Measurements from ENCODE around the gene RGS11. TPM values are rescaled to one million over a fixed set of nuclear protein-coding genes. Genes with fewer than 3 reads are reported as not detected.
A peak's percentile ranks its signal among the peaks of the same experiment; 100 is the strongest.

The RGS11 gene
- total and polyA plus RNA-seq, 7 donors = 0.20 to 2.6 (median 0.92) TPM

GRCh38 chr16:306911-307370 lies 31.2 kb upstream of the RGS11 start:
- Histone ChIP-seq H3K4me1 (no peaks in the 10 kb centered on the region), H3K36me3 (ENCODE audit: insufficient read depth in 1 of 2, low read depth in 1 of 2) (peaks cover 0 to 63% of the 10 kb centered on the region in 2 donors), H3K27ac (no peak overlapping the region), H3K9me3 (no peaks in the 10 kb centered on the region), H3K4me3 (no peak overlapping the region), H3K27me3 (ENCODE audit: insufficient read depth in 3 of 3, low read length in 2 of 3) (no peaks in the 10 kb centered on the region)
- DNase-seq = no peak
- WGBS, 3 donors = 85 to 86% (median 85%) methylated on average over 17 of the region's 17 CpGs
- TF ChIP-seq CTCF (IDR thresholded peaks at IDR 0.05) = no peak
- no peak for ATAC-seq
- intact Hi-C loops (cut with DNase I) = no loop called here

DNA sequence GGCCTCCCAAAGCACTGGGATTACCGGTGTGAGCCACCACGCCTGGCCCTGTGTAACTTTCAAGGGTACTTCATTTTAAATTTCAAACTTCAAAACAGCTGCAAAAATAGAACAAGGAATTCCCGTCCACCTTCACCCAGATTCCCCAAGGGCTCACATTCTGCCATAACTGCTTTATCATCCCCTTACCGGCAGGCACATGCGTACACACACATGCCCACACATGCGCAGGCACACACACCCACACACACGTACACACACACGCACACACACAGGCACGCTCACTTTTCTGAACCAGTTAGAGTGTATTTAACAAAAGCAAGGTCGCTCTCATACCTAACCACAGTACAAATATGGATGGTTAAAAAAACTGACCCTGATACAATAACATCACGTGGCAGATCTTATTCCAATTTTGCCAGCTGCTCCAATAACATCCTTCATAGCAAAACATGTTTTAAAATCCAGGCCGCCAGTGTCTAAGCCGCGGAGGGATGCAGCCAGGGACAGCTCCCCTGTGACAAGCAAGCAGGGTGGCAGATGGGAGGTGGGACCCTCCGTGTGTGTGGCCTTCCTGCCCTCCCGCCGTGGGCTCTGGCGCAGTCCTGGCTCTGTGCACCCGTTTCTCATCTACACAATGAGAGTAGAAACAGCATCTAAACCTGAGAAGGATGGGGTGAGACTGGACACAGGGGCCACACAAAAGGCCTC lies 30.3 kb upstream of the RGS11 start:
- Histone ChIP-seq H3K27ac (no peak overlapping the region), H3K4me3 (no peak overlapping the region), H3K36me3 (ENCODE audit: insufficient read depth in 1 of 2, low read depth in 1 of 2) (peaks cover 0 to 67% of the 10 kb centered on the region in 2 donors), H3K4me1 (no peaks in the 10 kb centered on the region), H3K27me3 (ENCODE audit: insufficient read depth in 3 of 3, low read length in 2 of 3) (no peaks in the 10 kb centered on the region), H3K9me3 (no peaks in the 10 kb centered on the region)
- no peak for DNase-seq
- intact Hi-C loops (cut with DNase I) = no loop called here
- peak in 1 of 4 donors; percentile 25 for ATAC-seq
- no peak for TF ChIP-seq CTCF (IDR thresholded peaks at IDR 0.05)
- WGBS, 3 donors = 73 to 85% (median 84%) methylated on average over 19 of the region's 19 CpGs

DNA sequence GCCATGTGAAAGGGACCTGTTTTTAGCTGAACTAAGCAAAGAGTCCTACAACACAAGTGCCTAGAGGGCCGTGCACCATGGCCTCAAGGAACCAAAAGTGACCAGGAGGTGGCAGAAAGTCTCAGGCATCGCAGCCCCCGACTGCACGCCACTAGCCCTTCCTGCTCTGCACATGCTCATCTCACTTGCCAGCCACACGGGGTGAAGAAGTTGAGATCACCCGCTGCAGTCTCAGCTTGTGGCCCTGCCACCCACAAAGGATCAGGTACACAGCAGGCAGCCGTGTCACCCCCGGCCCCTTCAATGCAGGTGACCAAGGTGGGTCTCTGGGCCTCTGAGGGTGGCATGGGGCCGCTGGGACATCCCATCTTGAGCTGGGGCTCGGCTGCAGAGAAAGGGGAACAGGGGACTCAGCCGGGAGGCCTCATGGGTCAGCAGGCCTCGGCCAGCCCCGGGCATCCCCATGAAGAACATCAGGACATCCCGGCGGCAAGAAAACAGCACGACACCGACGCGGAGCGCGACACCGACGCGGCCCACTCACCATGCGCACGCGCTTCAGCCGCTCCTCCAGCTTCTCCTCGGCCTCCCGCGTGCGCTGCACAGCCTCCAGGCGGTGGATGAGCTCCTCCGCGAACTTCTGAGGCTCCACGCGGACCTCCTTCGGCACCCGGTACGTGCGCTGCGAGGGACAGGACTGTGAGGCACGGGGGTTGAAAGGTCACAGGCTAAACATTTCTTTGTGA lies 28.2 kb upstream of the RGS11 start:
- intact Hi-C loops (cut with DNase I) = no loop called here
- Histone ChIP-seq H3K4me1 (no peaks in the 10 kb centered on the region), H3K27me3 (ENCODE audit: insufficient read depth in 3 of 3, low read length in 2 of 3) (no peaks in the 10 kb centered on the region), H3K36me3 (ENCODE audit: insufficient read depth in 1 of 2, low read depth in 1 of 2) (peaks cover 0 to 58% of the 10 kb centered on the region in 2 donors), H3K27ac (no peak overlapping the region), H3K9me3 (no peaks in the 10 kb centered on the region), H3K4me3 (no peak overlapping the region)
- DNase-seq = no peak
- 85 to 90% (median 88%) methylated on average over 43 of the region's 43 CpGs for WGBS, 3 donors
- peak; percentile 9 for TF ChIP-seq CTCF (IDR thresholded peaks at IDR 0.05)
- ATAC-seq = peak in 2 of 4 donors; percentile 55 to 65

GRCh38 chr16:301950-302349 lies 26.2 kb upstream of the RGS11 start:
- Histone ChIP-seq H3K27ac (no peak overlapping the region), H3K36me3 (ENCODE audit: insufficient read depth in 1 of 2, low read depth in 1 of 2) (peaks cover 0 to 56% of the 10 kb centered on the region in 2 donors), H3K9me3 (no peaks in the 10 kb centered on the region), H3K4me3 (no peak overlapping the region), H3K4me1 (no peaks in the 10 kb centered on the region), H3K27me3 (ENCODE audit: insufficient read depth in 3 of 3, low read length in 2 of 3) (no peaks in the 10 kb centered on the region)
- intact Hi-C loops (cut with DNase I) = no loop called here
- no peak for ATAC-seq
- TF ChIP-seq CTCF (IDR thresholded peaks at IDR 0.05) = no peak
- WGBS, 3 donors = 96 to 98% (median 96%) methylated on average over 13 of the region's 13 CpGs
- no peak for DNase-seq
